H1 (cell line): ENCODE results near the gene C13orf42. TPM values are rescaled to one million over a fixed set of nuclear protein-coding genes. Genes with fewer than 3 reads are reported as not detected.
A peak's percentile ranks its signal among the peaks of the same experiment; 100 is the strongest.

Experiments used
- CTCF ChIA-PET: fragments of 300-600 bp; sonication (Branson Sonifier 250); formaldehyde crosslinking; loops from one replicate; lab custom pipeline; 2021; ENCODE audit not compliant: partially characterized antibody; lab: Charles Lee
- POLR2A ChIA-PET: fragments of 300-600 bp; sonication (Branson Sonifier 250); formaldehyde crosslinking; loops from one replicate; lab custom pipeline; 2021; ENCODE audit warnings: inconsistent platforms; ENCODE audit not compliant: partially characterized antibody; lab: Charles Lee
- DNase-seq, 2 experiments: peaks; one replicate each; pipeline versions ENCODE4 v3.0.0 to v3.0.0-alpha.2; 2010 to 2022; ENCODE audit warnings: low spot score in 2 of 2, low read depth in 1 of 2, mixed read lengths in 1 of 2
- FAIRE-seq: peaks from 2 replicates; lab custom pipeline; 2011; peaks lifted over from hg19 to GRCh38; lab: Jason Lieb, UNC
- H2AFZ ChIP-seq: 2 replicates; pipeline ENCODE4 v1.8.1; 2012; ENCODE audit warnings: low read length, inconsistent platforms
- H2AK5ac ChIP-seq: 2 replicates; pipeline ENCODE4 v1.6.1; 2013; ENCODE audit warnings: low read depth, low read length
- H2BK120ac ChIP-seq: replicated peaks from 2 replicates; pipeline ENCODE3; 2013; ENCODE audit warnings: low read depth, low read length, inconsistent platforms
- H2BK12ac ChIP-seq: 2 replicates; pipeline ENCODE4 v1.6.1; 2013; ENCODE audit warnings: low read depth, low read length
- H2BK15ac ChIP-seq: 2 replicates; pipeline ENCODE4 v1.6.1; 2013; ENCODE audit warnings: low read length
- H2BK20ac ChIP-seq: 2 replicates; pipeline ENCODE4 v1.6.1; 2013; ENCODE audit warnings: low read length
- H2BK5ac ChIP-seq: 2 replicates; pipeline ENCODE4 v1.6.1; 2013; ENCODE audit warnings: low read depth, low read length
- H3K14ac ChIP-seq: 2 replicates; pipeline ENCODE4 v1.6.1; 2013; ENCODE audit warnings: inconsistent platforms; ENCODE audit not compliant: insufficient read length
- H3K18ac ChIP-seq: 2 replicates; pipeline ENCODE4 v1.6.1; 2013; ENCODE audit warnings: low read length; ENCODE audit errors: extremely low read depth
- H3K23ac ChIP-seq: 2 replicates; pipeline ENCODE4 v1.6.1; 2013; ENCODE audit warnings: inconsistent platforms; ENCODE audit not compliant: insufficient read length
- H3K23me2 ChIP-seq: 2 replicates; pipeline ENCODE4 v1.6.1; 2013; ENCODE audit warnings: low read depth, low read length
- H3K27ac ChIP-seq: 2 replicates; pipeline ENCODE4 v1.6.1; 2011; ENCODE audit warnings: low read depth, low read length, inconsistent platforms
- H3K27me3 ChIP-seq, 4 experiments: replicated peaks in 1 of 4; 1 replicate in 1 of 4; 2 replicates in 3 of 4; pipeline versions ENCODE4 v1.6.1 to v1.8.1; 2011 to 2013; ENCODE audit warnings: low read length in 3 of 4, mild to moderate bottlenecking in 3 of 4, inconsistent platforms in 2 of 4, mixed read lengths in 2 of 4, moderate library complexity in 1 of 4; ENCODE audit not compliant: control insufficient read depth in 3 of 4, insufficient read depth in 3 of 4; ENCODE audit errors: extremely low read depth in 1 of 4
- H3K36me3 ChIP-seq, 4 experiments: 2 replicates each; pipeline versions ENCODE4 v1.6.1 to v1.8.1; 2011 to 2013; ENCODE audit warnings: mild to moderate bottlenecking in 4 of 4, low read length in 3 of 4, moderate library complexity in 2 of 4, control low read depth in 1 of 4, inconsistent platforms in 1 of 4; ENCODE audit not compliant: insufficient read depth in 4 of 4, control insufficient read depth in 2 of 4
- H3K4ac ChIP-seq: replicated peaks from 2 replicates; pipeline ENCODE3; 2013; ENCODE audit warnings: low read length, low read depth, mixed read lengths, inconsistent platforms; ENCODE audit not compliant: insufficient read length
- H3K4me1 ChIP-seq, 4 experiments: replicated peaks in 1 of 4; 1 replicate in 1 of 4; 2 replicates in 3 of 4; pipeline versions ENCODE4 v1.6.1 to v1.8.1; 2011 to 2013; ENCODE audit warnings: low read length in 3 of 4, inconsistent platforms in 2 of 4, mixed read lengths in 1 of 4; ENCODE audit not compliant: insufficient read depth in 4 of 4, control insufficient read depth in 3 of 4
- H3K4me2 ChIP-seq, 2 experiments: 2 replicates each; pipeline versions ENCODE4 v1.6.1 to v1.8.1; 2011 to 2013; ENCODE audit warnings: low read depth in 2 of 2, low read length in 2 of 2, control low read depth in 1 of 2, inconsistent platforms in 1 of 2, mild to moderate bottlenecking in 1 of 2; ENCODE audit not compliant: insufficient read depth in 1 of 2
- H3K4me3 ChIP-seq, 4 experiments: fragments of 200-600, 300-600 bp in 1 of 4; sonication (generic), shearing (Covaris generic), sonication (Bioruptor Twin) in 1 of 4; 2 replicates each; pipeline versions ENCODE4 v1.5.1 to v1.8.1; 2011 to 2016; ENCODE audit warnings: low read length in 4 of 4, low read depth in 3 of 4, control low read depth in 2 of 4, inconsistent platforms in 2 of 4, mild to moderate bottlenecking in 2 of 4, mixed read lengths in 1 of 4, moderate library complexity in 1 of 4; ENCODE audit not compliant: insufficient read depth in 2 of 4; ENCODE audit errors: extremely low read depth in 1 of 4
- H3K56ac ChIP-seq: replicated peaks from 2 replicates; pipeline ENCODE3; 2013; ENCODE audit warnings: low read depth, mild to moderate bottlenecking, mixed read lengths, low read length, inconsistent platforms; ENCODE audit not compliant: insufficient read length
- H3K79me1 ChIP-seq: 2 replicates; pipeline ENCODE4 v1.6.1; 2013; ENCODE audit warnings: low read depth, low read length, control low read depth
- H3K79me2 ChIP-seq, 2 experiments: 2 replicates each; pipeline versions ENCODE4 v1.6.1 to v1.8.1; 2012 to 2013; ENCODE audit warnings: low read length in 2 of 2, mild to moderate bottlenecking in 2 of 2, inconsistent platforms in 1 of 2; ENCODE audit not compliant: insufficient read depth in 2 of 2, control insufficient read depth in 1 of 2
- H3K9ac ChIP-seq, 4 experiments: replicated peaks in 1 of 4; 1 replicate in 1 of 4; 2 replicates in 3 of 4; pipeline versions ENCODE4 v1.6.1 to v1.8.1; 2011 to 2013; ENCODE audit warnings: low read depth in 3 of 4, low read length in 3 of 4, control low read depth in 2 of 4, mild to moderate bottlenecking in 2 of 4, moderate library complexity in 2 of 4, inconsistent platforms in 1 of 4; ENCODE audit errors: extremely low read depth in 1 of 4
- H3K9me3 ChIP-seq, 2 experiments: 2 replicates each; pipeline versions ENCODE4 v1.6.1 to v1.8.1; 2012 to 2013; ENCODE audit warnings: mild to moderate bottlenecking in 2 of 2, moderate library complexity in 2 of 2, control low read depth in 1 of 2, inconsistent platforms in 1 of 2, low read depth in 1 of 2, low read length in 1 of 2, mixed read lengths in 1 of 2; ENCODE audit not compliant: insufficient read depth in 2 of 2
- H4K20me1 ChIP-seq, 2 experiments: replicated peaks in 1 of 2; 2 replicates each; pipeline versions ENCODE3 to v1.8.1; 2011 to 2013; ENCODE audit warnings: inconsistent platforms in 2 of 2, low read length in 2 of 2, mild to moderate bottlenecking in 1 of 2; ENCODE audit not compliant: insufficient read depth in 2 of 2, control insufficient read depth in 1 of 2
- H4K5ac ChIP-seq: 2 replicates; pipeline ENCODE4 v1.6.1; 2013; ENCODE audit warnings: low read length, low read depth, mixed read lengths, inconsistent platforms; ENCODE audit not compliant: insufficient read length
- H4K8ac ChIP-seq: 2 replicates; pipeline ENCODE4 v1.8.0; 2013; ENCODE audit warnings: mild to moderate bottlenecking, moderate library complexity, low read length, inconsistent platforms; ENCODE audit not compliant: insufficient read depth; ENCODE audit errors: extremely low read depth
- H4K91ac ChIP-seq: replicated peaks from 2 replicates; pipeline ENCODE3; 2013; ENCODE audit warnings: low read length, mixed read lengths, inconsistent platforms; ENCODE audit not compliant: insufficient read length
- CBX5 ChIP-seq: fragments of 300-800, 300-1000 bp; sonication (generic); IDR thresholded peaks from 2 replicates; pipeline ENCODE4 v1.7.1; 2016; ENCODE audit warnings: antibody characterized with exemption, low read length, low read depth
- CHD2 ChIP-seq: IDR thresholded peaks from 2 replicates; pipeline ENCODE4 v1.6.1; 2012; ENCODE audit warnings: low read length, improper control_type of control experiment
- HDAC2 ChIP-seq, 2 experiments: fragments of 300-600 bp in 1 of 2; sonication (generic) in 1 of 2; IDR thresholded peaks; 2 replicates each; pipeline ENCODE4 v1.6.1; 2011 to 2012; ENCODE audit warnings: low read depth in 2 of 2, low read length in 2 of 2, mild to moderate bottlenecking in 2 of 2, moderate library complexity in 2 of 2, borderline replicate concordance in 1 of 2, inconsistent platforms in 1 of 2
- HDAC6 ChIP-seq: IDR thresholded peaks from one replicate; pipeline ENCODE4 v1.7.1; 2012; ENCODE audit warnings: low read depth, mild to moderate bottlenecking, inconsistent platforms, low read length, moderate library complexity
- JUN ChIP-seq: IDR thresholded peaks from 2 replicates; pipeline ENCODE4 v1.6.1; 2011; ENCODE audit warnings: low read depth, mild to moderate bottlenecking, improper control_type of control experiment, low read length
- KDM1A ChIP-seq: fragments of 200-600, 300-600 bp; sonication (generic); IDR thresholded peaks from 2 replicates; pipeline ENCODE4 v1.7.1; 2016; ENCODE audit warnings: mild to moderate bottlenecking, low read length, borderline replicate concordance
- MAFK ChIP-seq: IDR thresholded peaks from 2 replicates; pipeline ENCODE4 v1.6.1; 2012; ENCODE audit warnings: low read depth, mild to moderate bottlenecking, improper control_type of control experiment, low read length
- PHF8 ChIP-seq: fragments of 200-600 bp; sonication (generic); conservative IDR thresholded peaks from 2 replicates; pipeline ENCODE4 v1.7.1; 2012; ENCODE audit warnings: low read depth, mild to moderate bottlenecking, inconsistent platforms, low read length, moderate library complexity
- RBBP5 ChIP-seq: IDR thresholded peaks from 2 replicates; pipeline ENCODE4 v1.7.1; 2012; ENCODE audit warnings: low read depth, mild to moderate bottlenecking, inconsistent platforms, low read length, moderate library complexity, borderline replicate concordance
- RNF2 ChIP-seq: fragments of 200-900, 300-1000 bp; sonication (generic); IDR thresholded peaks from 2 replicates; pipeline ENCODE4 v1.7.1; 2016; ENCODE audit warnings: borderline replicate concordance, low read depth, mild to moderate bottlenecking, antibody characterized with exemption, low read length; ENCODE audit not compliant: poor library complexity, severe bottlenecking; ENCODE audit errors: missing control alignments
- SIN3A ChIP-seq, 2 experiments: IDR thresholded peaks in 1 of 2; conservative IDR thresholded peaks in 1 of 2; 2 replicates each; pipeline ENCODE4 v1.6.1; 2011 to 2012; ENCODE audit warnings: low read length in 2 of 2, improper control_type of control experiment in 1 of 2, low read depth in 1 of 2, mild to moderate bottlenecking in 1 of 2
- SP1 ChIP-seq: IDR thresholded peaks from 2 replicates; pipeline ENCODE4 v1.6.1; 2011; ENCODE audit warnings: low read depth, low read length
- SP2 ChIP-seq: IDR thresholded peaks from 2 replicates; pipeline ENCODE4 v1.6.1; 2012; ENCODE audit warnings: mild to moderate bottlenecking, low read length, inconsistent platforms
- TEAD4 ChIP-seq: IDR thresholded peaks from 2 replicates; pipeline ENCODE4 v1.6.1; 2012; ENCODE audit warnings: low read depth, low read length, inconsistent platforms, mixed read lengths
- WGBS, 2 experiments: shearing (Covaris generic) in 1 of 2; methylation state at CpG; one replicate each; pipeline versions ENCODE4 v1.1.6 to v1.1.7; 2013 to 2015; ENCODE audit warnings: low lambda C conversion rate in 2 of 2, mixed read lengths in 2 of 2, inconsistent platforms in 1 of 2, low coverage in 1 of 2, missing lambda C conversion rate in 1 of 2; ENCODE audit not compliant: insufficient replicate concordance in 2 of 2, insufficient coverage in 1 of 2, insufficient read length in 1 of 2; ENCODE audit errors: extremely low coverage in 1 of 2, missing lambda C conversion rate in 1 of 2; 5-methylcytosine and 5-hydroxymethylcytosine counted together
- polyA plus RNA-seq, 7 experiments: library from polyadenylated mRNA; depleted of rRNA in 3 of 7; stranded (reverse) in 5 of 7; unstranded in 2 of 7; fragments of >200 nt in 5 of 7; fragments of 200-250 nt in 2 of 7; gene quantifications; 1 replicate in 5 of 7; 2 replicates in 1 of 7; 4 replicates in 1 of 7; pipeline versions ENCODE4 v1.2.1 to v1.2.3, GENCODE V29; 2011 to 2013; ENCODE audit warnings: missing spikeins in 2 of 7, mixed read lengths in 2 of 7
- total RNA-seq: library from RNA; stranded (reverse); fragmentation: NEBNext Ultra II Directional; extraction: Animal tissue kit (Norgen Biotek cat#: 25700); gene quantifications from 2 replicates; pipeline ENCODE4 v1.2.1, GENCODE V29; 2021

The C13orf42 gene
- total and polyA plus RNA-seq, 2 of the 8 experiments (the other 6 are each of a cell fraction or from before 2014, with no cell fraction given), result 9.9 to 10.1 TPM

- Histone ChIP-seq H3K23ac (no peak overlapping the region), H3K56ac (no peak overlapping the region), H3K9ac (no peak overlapping the region), H2AK5ac (no peak overlapping the region), H2AFZ (no peak overlapping the region), H3K36me3 (no peaks in the 10 kb centered on the region), H2BK20ac (no peak overlapping the region), H3K27me3 (no peaks in the 10 kb centered on the region), H3K79me2 (no peaks in the 10 kb centered on the region), H3K4me2 (no peak overlapping the region), H2BK120ac (no peak overlapping the region), H3K4ac (no peak overlapping the region), H3K23me2 (no peaks in the 10 kb centered on the region; the same call in 1 of the 2 replicates), H3K4me1 (no peaks in the 10 kb centered on the region), H3K9me3 (no peaks in the 10 kb centered on the region), H3K79me1 (no peaks in the 10 kb centered on the region), H2BK12ac (no peak overlapping the region), H3K18ac (no peak overlapping the region), H2BK15ac (no peak overlapping the region), H2BK5ac (no peak overlapping the region), H4K91ac (no peak overlapping the region), H4K20me1 (no peaks in the 10 kb centered on the region), H3K27ac (no peak overlapping the region), H4K5ac (no peak overlapping the region), H4K8ac (no peak overlapping the region), H3K4me3 (no peak overlapping the region), H3K14ac (no peak overlapping the region)
- WGBS, 2 experiments, result 88% methylated on average over 5 of the region's 5 CpGs; no CpG with 5 or more reads in 1 of the 2 experiments
- ChIA-PET POLR2A (interaction anchor here (0.9 kb wide), 1 partner anchor 9 kb away, joined by 3 read pairs; no protein-coding TSS in a partner anchor), CTCF (interaction anchor here (0.6 to 4.5 kb wide), 10 partner anchors 9 to 144 kb away, joined by 3 to 24 read pairs (median 13); no protein-coding TSS in a partner anchor)
- FAIRE-seq, result no peak
- DNase-seq, result peak in 1 of 2 experiments; percentile 41
- no peak for TF ChIP-seq HDAC6
- no peak for TF ChIP-seq TEAD4
- no peak for TF ChIP-seq SP1
- TF ChIP-seq SIN3A (conservative IDR thresholded peaks at IDR 0.05 in 1 of 2, IDR thresholded peaks at IDR 0.05 in 1 of 2; ENCODE audit: low read depth in 1 of 2, low read length in 2 of 2), result no peak
- TF ChIP-seq CBX5, result no peak
- no peak for TF ChIP-seq RNF2
- TF ChIP-seq SP2, result no peak
- TF ChIP-seq RBBP5, result no peak
- no peak for TF ChIP-seq MAFK
- no peak for TF ChIP-seq HDAC2 (IDR thresholded peaks at IDR 0.05; ENCODE audit: borderline replicate concordance in 1 of 2, low read depth in 2 of 2, low read length in 2 of 2)
- TF ChIP-seq JUN, result no peak
- no peak for TF ChIP-seq CHD2
- TF ChIP-seq PHF8, result no peak
- no peak for TF ChIP-seq KDM1A
Measured at GRCh38 chr13:51045451-51045850, 65.6 kb downstream of the C13orf42 start.
